ENCODE data around the gene FADD.

FADD gene, protein sequence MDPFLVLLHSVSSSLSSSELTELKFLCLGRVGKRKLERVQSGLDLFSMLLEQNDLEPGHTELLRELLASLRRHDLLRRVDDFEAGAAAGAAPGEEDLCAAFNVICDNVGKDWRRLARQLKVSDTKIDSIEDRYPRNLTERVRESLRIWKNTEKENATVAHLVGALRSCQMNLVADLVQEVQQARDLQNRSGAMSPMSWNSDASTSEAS

DNA sequence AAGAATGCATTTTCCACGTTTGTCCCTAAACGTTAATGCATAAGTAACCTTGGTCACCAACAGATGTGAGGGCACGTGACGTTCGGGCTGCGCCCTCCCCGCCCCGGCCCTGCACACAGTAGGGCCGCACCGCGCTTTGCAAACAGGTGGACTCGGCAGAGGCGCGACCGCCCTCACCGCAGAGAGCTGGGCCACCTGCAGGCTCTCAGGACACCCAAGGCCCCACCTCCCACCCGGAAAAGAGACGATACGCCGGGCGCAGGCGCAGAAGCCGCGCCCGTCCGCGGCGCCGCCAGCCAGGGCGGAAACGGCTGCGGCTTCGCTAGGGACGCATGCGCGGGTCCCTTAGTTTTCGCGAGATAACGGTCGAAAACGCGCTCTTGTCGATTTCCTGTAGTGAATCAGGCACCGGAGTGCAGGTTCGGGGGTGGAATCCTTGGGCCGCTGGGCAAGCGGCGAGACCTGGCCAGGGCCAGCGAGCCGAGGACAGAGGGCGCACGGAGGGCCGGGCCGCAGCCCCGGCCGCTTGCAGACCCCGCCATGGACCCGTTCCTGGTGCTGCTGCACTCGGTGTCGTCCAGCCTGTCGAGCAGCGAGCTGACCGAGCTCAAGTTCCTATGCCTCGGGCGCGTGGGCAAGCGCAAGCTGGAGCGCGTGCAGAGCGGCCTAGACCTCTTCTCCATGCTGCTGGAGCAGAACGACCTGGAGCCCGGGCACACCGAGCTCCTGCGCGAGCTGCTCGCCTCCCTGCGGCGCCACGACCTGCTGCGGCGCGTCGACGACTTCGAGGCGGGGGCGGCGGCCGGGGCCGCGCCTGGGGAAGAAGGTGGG is at the start of gene FADD:
TSS of gene FADD (plus strand) at position 377 of the 831 bp plus-strand sequence. CDS start at position 541, 164 bp downstream.
- Histone ChIP-seq H3K9ac (ENCODE audit: low read depth, low read length) (peak within 1 kb of the TSS; percentile 99), H3K9me3 (ENCODE audit: control insufficient read depth, insufficient read depth, low read length) (no peaks in the 10 kb centered on the region), H3K36me3 (ENCODE audit: insufficient read depth, low read length) (peaks cover 14% of the 10 kb centered on the region), H3K4me1 (ENCODE audit: insufficient read depth, low read length) (peaks cover 16% of the 10 kb centered on the region; the same call in 1 of the 2 replicates)

DNA sequence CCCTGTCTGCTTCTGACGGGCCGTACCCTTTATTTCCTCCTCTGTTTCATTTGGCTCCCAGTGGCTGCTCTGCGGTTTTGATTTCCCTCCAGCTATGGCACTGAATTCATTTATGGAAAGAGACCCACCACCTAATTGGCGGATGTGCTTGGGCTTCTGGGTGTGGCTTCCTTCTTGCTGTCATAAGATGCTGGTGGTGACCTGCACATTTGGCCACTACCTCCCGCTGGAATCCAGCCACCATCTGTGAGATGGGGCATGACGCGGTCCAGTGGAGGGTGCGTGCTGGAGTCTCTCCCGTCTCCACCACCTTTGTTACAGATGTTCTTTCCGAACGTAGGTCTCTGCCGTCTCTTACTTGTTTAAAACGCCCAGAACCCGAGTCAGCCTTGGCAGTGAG is 47.7 kb upstream of the FADD start:
- Histone ChIP-seq H3K9ac (ENCODE audit: low read depth, low read length) (no peak overlapping the region), H3K9me3 (ENCODE audit: control insufficient read depth, insufficient read depth, low read length) (no peaks in the 10 kb centered on the region), H3K36me3 (ENCODE audit: insufficient read depth, low read length) (no peaks in the 10 kb centered on the region), H3K4me1 (ENCODE audit: insufficient read depth, low read length) (no peaks in the 10 kb centered on the region)

DNA sequence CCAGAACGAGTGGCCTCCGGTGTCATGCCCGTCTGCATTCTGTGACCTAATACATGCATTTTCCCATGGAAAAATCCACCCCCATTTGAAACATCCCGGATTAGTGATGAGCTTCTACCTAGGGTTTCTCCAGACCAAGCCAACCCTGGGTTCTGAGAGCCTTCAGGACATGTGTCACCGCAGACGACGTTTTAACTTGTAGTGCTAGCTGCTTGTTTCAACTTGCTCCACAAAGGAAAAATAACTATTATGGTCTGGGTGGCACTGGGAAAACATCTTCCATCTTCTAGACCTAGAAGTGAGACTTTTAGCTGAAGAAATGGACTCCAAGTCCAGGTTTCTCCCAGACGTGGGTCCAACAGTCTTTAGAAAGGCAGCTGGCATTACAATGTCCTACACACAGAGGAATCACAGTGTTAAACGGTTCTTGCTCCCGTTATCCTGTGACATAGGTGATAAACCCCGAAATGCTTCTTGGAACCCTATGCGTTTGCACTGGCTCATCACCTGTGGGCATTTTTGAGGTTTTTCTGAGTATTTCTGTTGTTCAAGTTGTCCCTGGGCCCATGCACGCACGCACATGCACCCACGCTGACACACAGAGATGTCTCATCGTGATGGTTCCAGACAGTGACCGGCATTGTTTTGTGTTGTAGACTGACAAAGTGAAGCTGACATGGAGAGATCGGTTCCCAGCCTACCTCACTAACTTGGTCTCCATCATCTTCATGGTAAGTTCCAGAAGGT is 46.6 kb upstream of the FADD start:
- no peaks in the 10 kb centered on the region for H3K36me3 ChIP-seq (ENCODE audit: insufficient read depth, low read length)
- no peaks in the 10 kb centered on the region for H3K9me3 ChIP-seq (ENCODE audit: control insufficient read depth, insufficient read depth, low read length)
- no peaks in the 10 kb centered on the region for H3K4me1 ChIP-seq (ENCODE audit: insufficient read depth, low read length)
- no peak overlapping the region for H3K9ac ChIP-seq (ENCODE audit: low read depth, low read length)

DNA sequence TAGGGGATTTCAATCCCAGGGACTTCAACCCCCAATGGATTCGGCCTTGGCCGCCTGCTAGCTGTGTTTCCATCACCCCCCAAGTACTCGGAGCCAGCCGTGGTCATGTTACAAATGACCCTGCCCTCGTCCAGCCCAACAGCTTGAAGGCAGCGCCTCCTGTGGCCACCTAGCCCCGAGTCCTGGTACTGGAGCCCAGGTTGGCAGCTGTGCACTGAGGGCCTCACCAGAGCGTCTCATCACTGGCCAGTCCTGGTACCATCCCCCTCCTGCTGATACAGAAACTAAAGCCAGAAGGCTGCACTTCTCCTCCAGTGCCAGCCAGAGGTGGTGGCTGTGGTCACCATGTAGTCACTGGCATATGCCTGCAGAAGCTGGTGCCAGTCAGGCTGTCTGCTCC is 44.9 kb upstream of the FADD start:
- H3K9me3 ChIP-seq (ENCODE audit: control insufficient read depth, insufficient read depth, low read length) = no peaks in the 10 kb centered on the region
- H3K36me3 ChIP-seq (ENCODE audit: insufficient read depth, low read length) = no peaks in the 10 kb centered on the region
- no peaks in the 10 kb centered on the region for H3K4me1 ChIP-seq (ENCODE audit: insufficient read depth, low read length)
- H3K9ac ChIP-seq (ENCODE audit: low read depth, low read length) = no peak overlapping the region

DNA sequence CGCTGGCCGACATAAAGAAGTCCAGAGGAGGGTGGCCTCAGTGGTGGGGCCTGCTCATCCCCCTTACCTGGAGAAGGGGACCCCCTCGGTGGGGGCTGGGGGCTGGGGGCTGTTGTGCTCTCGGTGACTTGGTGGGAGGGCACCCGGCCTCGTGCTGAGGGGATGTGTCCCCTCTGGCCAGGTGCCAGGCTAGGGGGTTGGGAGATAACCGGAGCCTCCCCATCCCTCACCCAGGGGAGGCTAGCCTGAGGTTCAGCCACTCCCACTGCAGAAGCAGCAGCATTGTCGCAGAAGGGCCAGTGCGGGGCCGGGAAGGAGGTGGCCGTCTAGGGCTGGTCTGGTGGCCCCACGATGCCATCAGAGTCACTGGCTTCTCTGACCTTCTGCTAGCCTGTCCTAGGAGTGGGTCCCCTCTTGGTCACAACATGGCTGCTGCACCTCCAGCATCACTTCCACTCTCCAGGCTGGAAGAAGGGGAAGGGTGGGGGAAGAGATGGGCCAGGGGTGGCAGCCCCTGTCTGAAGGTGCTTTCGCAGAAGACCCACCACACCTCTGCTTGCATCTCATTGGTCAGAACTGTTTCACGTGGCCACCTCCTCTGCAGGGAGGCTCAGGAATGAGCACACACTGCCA is 44.2 kb upstream of the FADD start:
- no peaks in the 10 kb centered on the region for H3K9me3 ChIP-seq (ENCODE audit: control insufficient read depth, insufficient read depth, low read length)
- no peaks in the 10 kb centered on the region for H3K36me3 ChIP-seq (ENCODE audit: insufficient read depth, low read length)
- no peak overlapping the region for H3K9ac ChIP-seq (ENCODE audit: low read depth, low read length)
- H3K4me1 ChIP-seq (ENCODE audit: insufficient read depth, low read length) = no peaks in the 10 kb centered on the region

DNA sequence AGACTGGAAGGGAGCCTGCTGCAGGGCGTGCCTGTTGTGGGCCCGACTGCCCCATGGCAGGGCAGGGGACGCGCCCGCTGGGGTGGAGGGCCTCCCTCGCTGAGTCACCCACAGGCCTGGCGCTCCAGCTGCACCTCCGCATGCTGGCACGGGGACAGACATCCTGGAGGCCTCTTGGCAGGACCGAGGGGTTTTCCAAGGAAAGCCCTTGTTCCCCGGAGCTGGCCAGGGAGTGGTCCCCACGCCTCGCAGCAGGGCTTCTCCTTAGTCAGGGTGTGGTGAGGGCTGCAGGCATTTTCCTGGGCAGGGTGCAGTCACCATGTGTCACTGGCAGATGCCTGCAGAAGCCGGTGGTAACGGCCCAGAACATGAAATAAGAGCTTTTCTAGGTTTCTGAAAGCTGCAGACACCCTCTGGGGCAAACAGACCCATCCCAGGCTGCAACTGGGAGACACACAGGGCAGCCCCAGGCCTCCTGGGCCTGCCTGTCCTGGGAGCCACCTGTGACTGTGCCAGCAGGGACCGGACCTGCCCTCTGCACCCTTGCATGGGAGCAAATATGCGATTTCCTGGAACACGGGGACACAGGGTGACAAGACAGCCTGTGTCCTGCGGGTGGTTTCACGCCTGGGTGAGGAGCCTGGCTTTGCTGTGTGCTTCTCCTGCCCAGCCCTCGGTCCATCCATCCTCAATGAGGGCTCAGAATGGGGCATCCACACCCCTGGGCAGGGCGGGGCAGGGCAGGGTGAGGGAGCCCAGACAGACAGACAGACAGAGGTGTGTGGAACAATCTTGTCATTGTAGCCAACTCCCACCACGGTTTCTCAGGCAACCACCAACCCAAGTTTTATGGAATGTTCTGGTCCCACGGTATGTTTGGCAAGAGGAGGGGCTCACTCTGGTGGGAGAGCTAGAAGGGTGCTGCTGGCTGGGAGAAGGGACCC is 43.2 kb upstream of the FADD start:
- Histone ChIP-seq H3K9me3 (ENCODE audit: control insufficient read depth, insufficient read depth, low read length) (no peaks in the 10 kb centered on the region), H3K4me1 (ENCODE audit: insufficient read depth, low read length) (no peaks in the 10 kb centered on the region), H3K36me3 (ENCODE audit: insufficient read depth, low read length) (no peaks in the 10 kb centered on the region), H3K9ac (ENCODE audit: low read depth, low read length) (no peak overlapping the region)

DNA sequence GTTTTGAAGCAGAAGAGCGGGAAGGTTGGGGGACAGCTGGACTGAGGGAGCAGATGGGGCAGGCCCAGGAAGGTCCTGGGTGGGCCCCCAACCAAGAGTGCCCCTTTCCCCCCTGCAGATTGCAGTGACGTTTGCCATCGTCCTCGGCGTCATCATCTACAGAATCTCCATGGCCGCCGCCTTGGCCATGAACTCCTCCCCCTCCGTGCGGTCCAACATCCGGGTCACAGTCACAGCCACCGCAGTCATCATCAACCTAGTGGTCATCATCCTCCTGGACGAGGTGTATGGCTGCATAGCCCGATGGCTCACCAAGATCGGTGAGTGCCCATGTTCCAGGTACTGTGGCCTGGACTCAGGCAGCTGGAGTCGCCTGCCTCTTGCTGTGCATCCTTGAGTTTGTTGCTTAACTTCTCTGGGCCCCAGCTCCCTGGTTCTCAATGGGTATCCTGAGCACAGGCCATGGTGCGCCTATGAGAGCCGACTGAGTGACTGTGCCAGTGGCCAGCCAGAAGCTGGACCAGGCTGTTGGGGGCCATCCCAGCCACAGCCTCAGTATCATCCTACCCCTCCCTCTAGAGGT is 42.0 kb upstream of the FADD start:
- Histone ChIP-seq H3K9ac (ENCODE audit: low read depth, low read length) (no peak overlapping the region), H3K4me1 (ENCODE audit: insufficient read depth, low read length) (no peaks in the 10 kb centered on the region), H3K9me3 (ENCODE audit: control insufficient read depth, insufficient read depth, low read length) (no peaks in the 10 kb centered on the region), H3K36me3 (ENCODE audit: insufficient read depth, low read length) (no peaks in the 10 kb centered on the region)

DNA sequence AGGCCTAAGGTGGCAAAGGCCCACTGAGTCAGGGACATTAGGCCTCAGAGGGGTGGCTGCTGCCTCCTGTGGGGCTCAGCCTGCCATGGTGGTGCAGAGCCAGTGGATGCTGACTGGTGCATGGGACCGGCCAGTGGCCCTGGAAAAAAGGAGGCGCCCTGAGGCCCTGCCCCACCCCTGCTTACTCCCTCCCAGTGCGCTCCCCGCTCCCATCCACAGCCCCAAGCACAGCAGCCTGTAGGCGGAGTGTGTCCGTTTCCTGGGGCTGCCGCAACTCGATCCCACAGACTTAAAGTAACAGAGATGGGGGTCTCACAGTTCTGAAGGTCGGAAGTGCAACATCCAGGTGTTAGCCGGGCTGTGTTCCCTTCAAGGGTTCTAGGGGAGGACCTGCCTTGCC is 38.4 kb upstream of the FADD start:
- Histone ChIP-seq H3K4me1 (ENCODE audit: insufficient read depth, low read length) (no peaks in the 10 kb centered on the region), H3K9me3 (ENCODE audit: control insufficient read depth, insufficient read depth, low read length) (no peaks in the 10 kb centered on the region), H3K36me3 (ENCODE audit: insufficient read depth, low read length) (no peaks in the 10 kb centered on the region), H3K9ac (ENCODE audit: low read depth, low read length) (no peak overlapping the region)

DNA sequence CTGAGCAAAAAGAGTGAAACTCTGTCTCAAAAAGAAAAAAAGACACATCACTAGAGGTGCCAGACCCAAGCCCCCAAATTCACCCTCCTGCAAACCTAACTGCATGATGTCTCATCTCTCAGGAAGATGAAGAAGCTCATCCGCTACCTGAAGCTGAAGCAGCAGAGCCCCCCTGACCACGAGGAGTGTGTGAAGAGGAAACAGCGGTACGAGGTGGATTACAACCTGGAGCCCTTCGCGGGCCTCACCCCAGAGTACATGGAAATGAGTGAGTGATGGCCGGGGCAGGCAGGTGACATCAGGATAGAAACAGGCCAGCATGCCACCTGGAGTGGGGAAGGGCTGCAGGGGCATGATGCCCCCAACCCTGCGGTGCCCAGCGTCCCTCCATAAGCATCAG is 36.0 kb upstream of the FADD start:
- H3K9me3 ChIP-seq (ENCODE audit: control insufficient read depth, insufficient read depth, low read length) = no peaks in the 10 kb centered on the region
- H3K9ac ChIP-seq (ENCODE audit: low read depth, low read length) = no peak overlapping the region
- H3K4me1 ChIP-seq (ENCODE audit: insufficient read depth, low read length) = no peaks in the 10 kb centered on the region
- no peaks in the 10 kb centered on the region for H3K36me3 ChIP-seq (ENCODE audit: insufficient read depth, low read length)

DNA sequence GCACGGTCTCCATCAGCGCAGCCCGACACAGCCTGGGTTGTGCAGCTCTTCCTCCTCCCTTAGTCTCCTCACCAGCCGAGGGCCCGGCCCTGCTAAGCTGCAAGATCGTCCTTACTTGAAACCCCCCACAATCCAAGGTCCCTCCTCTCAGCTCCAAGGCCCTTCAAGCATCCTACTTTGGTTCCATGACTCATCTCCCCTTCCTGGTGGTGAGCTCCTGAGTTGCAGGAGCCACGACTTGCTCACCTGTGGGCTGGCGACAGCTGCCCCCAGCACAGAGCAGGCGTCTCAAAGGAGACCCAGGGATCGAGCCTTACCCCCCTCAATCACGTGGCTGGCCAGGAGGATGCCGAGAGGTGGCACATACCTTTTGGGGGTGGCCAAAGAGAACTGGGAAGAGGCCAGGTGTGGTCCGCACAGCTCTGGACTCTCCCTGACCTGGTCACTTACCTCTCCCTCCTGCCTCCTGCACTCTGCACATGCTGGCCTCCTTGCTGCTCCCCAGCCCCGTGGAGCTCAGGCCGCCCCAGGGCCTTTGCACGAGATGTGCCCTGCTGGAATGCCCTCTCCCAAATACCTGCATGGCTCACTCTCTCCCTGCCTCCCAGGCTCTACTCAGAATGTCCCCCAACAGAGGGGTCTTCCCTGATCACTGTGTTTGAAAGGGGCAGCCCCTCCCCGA is 35.2 kb upstream of the FADD start:
- no peaks in the 10 kb centered on the region for H3K4me1 ChIP-seq (ENCODE audit: insufficient read depth, low read length)
- H3K9ac ChIP-seq (ENCODE audit: low read depth, low read length) = no peak overlapping the region
- H3K9me3 ChIP-seq (ENCODE audit: control insufficient read depth, insufficient read depth, low read length) = no peaks in the 10 kb centered on the region
- H3K36me3 ChIP-seq (ENCODE audit: insufficient read depth, low read length) = no peaks in the 10 kb centered on the region

DNA sequence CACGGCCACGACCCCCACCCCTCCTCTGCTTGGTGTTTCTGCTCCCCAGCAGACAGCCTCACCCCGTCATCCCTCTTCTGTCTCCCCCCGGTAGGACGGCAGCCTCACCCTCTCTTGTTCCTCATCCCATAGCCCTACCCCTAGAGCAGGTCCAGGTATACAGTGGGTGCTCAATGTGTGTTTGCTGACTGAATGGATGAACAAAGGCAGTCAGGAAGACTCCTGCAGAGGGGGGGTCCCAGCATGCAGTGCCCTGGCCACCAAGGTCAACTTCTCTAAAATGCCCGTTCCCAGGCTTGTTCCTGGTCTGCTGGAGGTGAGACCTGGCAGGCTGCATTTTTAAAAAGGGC is 34.7 kb upstream of the FADD start:
- Histone ChIP-seq H3K4me1 (ENCODE audit: insufficient read depth, low read length) (no peaks in the 10 kb centered on the region), H3K9ac (ENCODE audit: low read depth, low read length) (no peak overlapping the region), H3K36me3 (ENCODE audit: insufficient read depth, low read length) (no peaks in the 10 kb centered on the region), H3K9me3 (ENCODE audit: control insufficient read depth, insufficient read depth, low read length) (no peaks in the 10 kb centered on the region)

DNA sequence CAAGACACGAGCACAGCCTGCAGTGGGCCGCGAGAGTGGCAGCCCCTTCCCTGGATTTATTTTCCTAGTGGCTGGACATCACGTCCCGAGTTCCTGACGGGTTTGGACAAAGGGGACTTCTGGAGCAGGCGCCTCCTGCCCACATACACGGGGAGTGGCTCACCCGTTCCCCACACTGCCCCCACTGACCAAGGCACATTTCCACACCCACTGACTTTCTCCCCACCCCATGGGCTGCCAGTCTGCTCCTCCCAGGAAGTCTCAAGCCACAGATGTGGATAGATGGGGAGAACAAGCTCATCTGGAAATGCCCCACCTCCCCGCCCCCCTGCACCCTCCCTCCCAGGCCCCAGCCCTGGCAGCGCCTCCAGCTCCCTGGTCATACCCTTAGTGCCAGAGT is 34.0 kb upstream of the FADD start:
- H3K9me3 ChIP-seq (ENCODE audit: control insufficient read depth, insufficient read depth, low read length) = no peaks in the 10 kb centered on the region
- H3K36me3 ChIP-seq (ENCODE audit: insufficient read depth, low read length) = no peaks in the 10 kb centered on the region
- H3K4me1 ChIP-seq (ENCODE audit: insufficient read depth, low read length) = no peaks in the 10 kb centered on the region
- H3K9ac ChIP-seq (ENCODE audit: low read depth, low read length) = no peak overlapping the region

DNA sequence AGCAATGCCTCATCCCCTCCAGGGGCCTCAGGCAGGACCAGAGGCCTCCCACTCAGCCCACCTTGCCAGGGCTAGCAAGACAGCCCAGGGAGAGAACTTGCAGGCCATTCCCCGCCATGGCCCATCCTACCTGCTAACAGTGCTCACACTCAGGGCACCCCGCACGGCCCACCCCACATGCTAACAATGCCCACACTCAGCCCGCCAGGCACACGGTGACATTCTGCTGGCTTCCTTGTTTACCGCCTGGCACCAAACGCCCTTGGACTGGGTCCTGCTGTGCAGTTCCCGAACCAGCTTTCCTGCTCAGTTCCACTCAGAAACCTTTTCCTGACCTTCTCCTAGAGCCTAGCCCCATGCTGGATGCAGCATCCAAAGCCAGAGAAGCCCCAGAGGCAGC is 33.5 kb upstream of the FADD start:
- no peaks in the 10 kb centered on the region for H3K4me1 ChIP-seq (ENCODE audit: insufficient read depth, low read length)
- H3K9me3 ChIP-seq (ENCODE audit: control insufficient read depth, insufficient read depth, low read length) = no peaks in the 10 kb centered on the region
- H3K36me3 ChIP-seq (ENCODE audit: insufficient read depth, low read length) = no peaks in the 10 kb centered on the region
- no peak overlapping the region for H3K9ac ChIP-seq (ENCODE audit: low read depth, low read length)
